Lower leg skin (tissue), 3 donors: ENCODE results near the gene SIK3.

Experiments
- POLR2A ChIP-seq, 2 donors: fragments of 450-650 bp; IDR thresholded peaks; one replicate each; pipeline ENCODE4 v1.6.1; 2016 to 2017; ENCODE audit warnings: antibody characterized with exemption in 2 of 2, mild to moderate bottlenecking in 1 of 2, moderate library complexity in 1 of 2
- TF ChIP-seq, protein P1 (sequence below), 3 donors: fragments of 450-650 bp; IDR thresholded peaks; one replicate each; pipeline ENCODE4 v1.5.1; 2016; ENCODE audit warnings: antibody characterized with exemption in 3 of 3, mild to moderate bottlenecking in 3 of 3, moderate library complexity in 2 of 3

DNA sequence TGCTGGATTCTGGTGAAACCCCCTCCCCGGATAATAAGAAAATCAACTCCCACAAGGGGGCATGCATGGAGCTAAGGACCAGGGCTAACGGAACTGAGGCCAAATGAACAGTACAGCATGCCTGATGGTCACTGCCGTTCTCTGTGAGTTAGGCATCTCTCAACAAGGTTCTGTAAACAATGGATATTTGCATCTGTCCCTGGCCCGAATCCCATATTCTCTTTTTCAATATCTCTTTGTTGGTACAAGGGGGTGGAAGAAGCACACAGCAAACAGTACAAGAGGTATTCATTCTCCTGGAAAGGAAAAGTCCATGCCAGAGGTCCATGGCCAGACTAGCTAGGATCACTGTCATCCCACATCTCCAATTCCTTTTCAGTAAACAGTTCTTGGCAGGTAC lies 228.6 kb downstream of the SIK3 start:
- TF ChIP-seq, protein P1, sequence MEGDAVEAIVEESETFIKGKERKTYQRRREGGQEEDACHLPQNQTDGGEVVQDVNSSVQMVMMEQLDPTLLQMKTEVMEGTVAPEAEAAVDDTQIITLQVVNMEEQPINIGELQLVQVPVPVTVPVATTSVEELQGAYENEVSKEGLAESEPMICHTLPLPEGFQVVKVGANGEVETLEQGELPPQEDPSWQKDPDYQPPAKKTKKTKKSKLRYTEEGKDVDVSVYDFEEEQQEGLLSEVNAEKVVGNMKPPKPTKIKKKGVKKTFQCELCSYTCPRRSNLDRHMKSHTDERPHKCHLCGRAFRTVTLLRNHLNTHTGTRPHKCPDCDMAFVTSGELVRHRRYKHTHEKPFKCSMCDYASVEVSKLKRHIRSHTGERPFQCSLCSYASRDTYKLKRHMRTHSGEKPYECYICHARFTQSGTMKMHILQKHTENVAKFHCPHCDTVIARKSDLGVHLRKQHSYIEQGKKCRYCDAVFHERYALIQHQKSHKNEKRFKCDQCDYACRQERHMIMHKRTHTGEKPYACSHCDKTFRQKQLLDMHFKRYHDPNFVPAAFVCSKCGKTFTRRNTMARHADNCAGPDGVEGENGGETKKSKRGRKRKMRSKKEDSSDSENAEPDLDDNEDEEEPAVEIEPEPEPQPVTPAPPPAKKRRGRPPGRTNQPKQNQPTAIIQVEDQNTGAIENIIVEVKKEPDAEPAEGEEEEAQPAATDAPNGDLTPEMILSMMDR (IDR thresholded peaks at IDR 0.05), result no peak
- TF ChIP-seq POLR2A (IDR thresholded peaks at IDR 0.05), result no peak
